HG03095 (cell line): ENCODE data around the gene MYO9A.
"Not testable (repeated sequence)": the region's sequence is repeated elsewhere in the genome, so short reads cannot be mapped to it uniquely, and the experiment has no call there.

Experiments used
- ATAC-seq: cut with Tn5 transposase; IDR thresholded peaks from one replicate; pipeline ENCODE4 v1.9.1; 2021; ENCODE audit warnings: moderate library complexity; ENCODE audit not compliant: unreplicated experiment

Gene MYO9A

DNA sequence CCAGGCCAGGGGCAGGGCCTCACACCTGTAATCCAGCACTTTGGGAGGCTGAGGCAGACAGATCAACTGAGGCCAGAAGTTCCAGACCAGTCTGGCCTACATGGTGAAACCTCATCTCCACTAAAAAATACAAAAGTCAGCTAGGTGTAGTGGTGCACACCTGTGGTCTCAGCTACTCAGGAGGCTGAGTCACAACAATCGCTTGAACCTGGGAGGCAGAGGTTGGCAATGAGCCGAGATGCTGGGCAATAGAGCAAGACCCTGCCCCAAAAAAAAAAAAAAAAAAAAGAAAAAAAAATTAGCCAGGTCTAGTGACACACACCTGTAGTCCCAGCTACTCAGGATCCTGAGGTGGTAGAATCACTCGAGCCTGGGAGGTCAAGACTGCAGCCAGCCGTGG, 18.8 kb downstream of the MYO9A start:
- no peak for ATAC-seq

DNA sequence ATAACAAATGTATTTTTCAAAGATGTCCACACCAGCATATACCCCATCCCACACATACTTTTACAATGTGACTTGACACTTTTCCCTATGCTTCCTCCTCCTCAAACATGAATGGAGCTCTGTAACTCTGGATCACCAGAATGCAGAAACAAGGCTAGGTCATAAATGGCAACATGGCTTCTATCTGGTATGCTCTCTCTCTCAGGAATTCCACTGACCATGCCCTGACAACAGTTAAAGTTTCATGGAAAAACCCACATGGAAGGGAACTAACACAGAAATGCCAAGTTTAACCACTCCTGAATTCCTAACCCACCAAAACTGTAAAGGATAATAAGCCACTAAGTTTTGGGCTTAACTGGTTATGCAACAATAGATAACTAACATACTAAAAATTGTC, 19.9 kb downstream of the MYO9A start:
- no peak for ATAC-seq

DNA sequence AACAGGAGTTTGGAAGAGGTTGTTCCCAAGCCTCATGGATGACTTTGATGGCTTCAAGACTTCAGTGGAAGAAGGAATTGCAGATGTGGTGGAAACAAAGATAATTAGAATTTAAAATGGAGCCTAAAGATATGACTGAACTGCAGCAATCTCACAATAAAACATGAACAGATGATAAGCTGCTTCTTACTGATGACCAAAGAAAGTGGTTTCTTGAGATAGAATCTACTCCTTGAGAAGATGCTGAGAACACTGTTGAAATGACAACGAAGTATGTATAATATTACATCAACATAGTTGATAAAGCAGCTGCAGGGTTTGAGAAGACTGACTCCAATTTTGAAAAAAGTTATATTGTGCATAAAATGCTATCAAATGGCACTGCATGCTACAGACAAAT, 21.2 kb downstream of the MYO9A start:
- no peak for ATAC-seq

DNA sequence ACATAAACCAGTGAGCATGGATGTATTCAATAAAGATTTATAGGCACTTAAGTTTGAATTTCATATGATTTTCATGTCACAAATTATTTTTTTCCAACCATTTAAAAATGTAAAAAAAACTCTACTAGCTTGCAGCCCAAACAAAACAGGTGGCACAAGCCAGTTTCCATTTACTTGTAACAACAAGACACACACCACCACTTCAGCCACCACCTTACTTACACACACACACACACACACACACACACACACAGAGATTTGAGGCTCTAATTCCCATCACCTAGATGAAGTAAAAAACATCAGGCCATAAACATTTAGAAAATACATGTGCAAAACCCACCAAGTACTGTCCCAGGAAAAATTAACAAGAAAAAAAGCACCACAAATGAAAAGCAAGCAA, 25.3 kb downstream of the MYO9A start:
- ATAC-seq: no peak

DNA sequence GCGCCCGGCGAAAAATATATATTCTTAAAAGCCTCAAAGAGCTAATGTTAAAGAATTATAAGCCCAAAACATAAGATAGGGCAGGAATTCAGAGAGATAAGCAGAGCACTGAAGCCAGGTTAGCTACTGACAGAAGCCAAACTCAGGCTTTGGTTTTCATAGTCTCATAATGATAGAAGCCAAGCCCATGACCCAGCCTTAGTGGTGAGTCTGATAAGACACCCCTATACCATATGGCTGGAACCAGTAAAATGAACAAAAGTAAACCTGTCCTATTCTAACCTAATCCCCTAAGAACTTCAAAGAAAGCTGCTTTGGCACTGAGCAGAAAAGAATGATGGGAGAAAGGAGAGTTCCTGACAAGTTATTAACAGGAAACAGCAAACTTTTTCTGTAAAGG, 25.9 kb downstream of the MYO9A start:
- ATAC-seq: no peak

DNA sequence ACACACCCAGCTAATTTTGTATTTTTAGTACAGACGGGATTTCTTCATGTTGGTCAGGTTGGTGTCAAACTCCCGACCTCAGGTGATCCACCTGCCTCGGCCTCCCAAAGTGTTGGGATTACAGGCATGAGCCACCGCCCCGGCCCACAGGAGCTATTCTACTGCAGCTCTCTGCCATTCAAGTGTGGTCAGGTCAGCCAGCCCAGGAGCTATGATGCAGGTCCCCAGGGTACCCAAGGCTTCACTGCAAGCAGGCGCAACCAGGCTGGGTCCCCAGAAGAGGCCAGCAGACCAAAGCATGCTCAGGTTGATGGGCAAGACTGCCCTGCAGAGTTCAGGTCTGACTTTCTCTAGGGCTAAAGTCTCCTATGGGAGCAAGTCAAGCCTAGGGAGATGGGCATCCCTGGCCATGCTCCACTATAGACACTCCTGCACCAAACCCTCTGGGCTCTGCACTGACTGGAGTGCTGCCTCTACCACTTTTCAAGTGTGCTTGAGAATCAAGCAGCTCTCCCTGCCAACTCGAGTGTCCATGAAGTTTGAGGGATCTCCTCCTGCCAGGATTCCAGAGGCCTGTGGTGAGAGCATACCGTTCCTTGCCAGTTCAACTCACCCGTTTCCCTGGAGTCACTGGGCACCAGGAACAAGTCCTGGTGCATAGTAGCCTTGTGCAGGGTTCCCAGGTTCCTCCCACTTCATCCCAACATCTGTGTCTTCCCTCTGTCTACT, 30.9 kb downstream of the MYO9A start:
- no peak for ATAC-seq

DNA sequence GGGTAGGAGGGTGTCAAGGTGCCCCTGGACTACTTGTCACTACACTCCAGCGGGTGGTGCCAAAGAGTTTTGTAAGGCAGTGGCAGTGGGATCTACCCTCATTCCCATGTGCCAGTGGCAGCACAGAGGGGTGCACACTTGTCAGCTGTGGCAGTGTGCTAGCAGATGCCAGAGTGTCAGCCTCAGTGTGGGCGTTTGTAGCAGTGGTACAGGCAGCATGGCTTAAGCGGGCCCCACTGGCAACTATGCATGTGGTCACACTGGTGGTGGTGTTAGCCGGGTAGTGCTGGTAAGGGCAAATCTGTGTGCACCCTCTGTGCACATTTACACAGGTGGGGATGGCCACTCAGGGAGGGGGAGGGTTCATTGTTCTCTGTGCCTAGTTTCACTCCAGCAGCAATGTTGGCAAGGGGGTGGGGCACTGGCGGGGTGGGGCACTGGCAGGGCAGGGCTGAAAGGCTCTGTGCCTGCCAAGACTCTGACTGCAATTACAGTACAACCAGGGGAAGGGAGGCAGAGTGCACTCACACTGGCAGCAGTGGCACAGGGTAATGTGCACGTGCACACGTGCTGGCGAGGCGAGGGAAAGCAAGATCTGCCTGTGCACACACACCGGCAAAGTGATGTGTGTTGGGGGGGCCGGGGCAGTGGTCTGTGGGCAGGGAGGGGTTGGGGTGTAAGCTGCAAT, 31.8 kb downstream of the MYO9A start:
- ATAC-seq: no peak

DNA sequence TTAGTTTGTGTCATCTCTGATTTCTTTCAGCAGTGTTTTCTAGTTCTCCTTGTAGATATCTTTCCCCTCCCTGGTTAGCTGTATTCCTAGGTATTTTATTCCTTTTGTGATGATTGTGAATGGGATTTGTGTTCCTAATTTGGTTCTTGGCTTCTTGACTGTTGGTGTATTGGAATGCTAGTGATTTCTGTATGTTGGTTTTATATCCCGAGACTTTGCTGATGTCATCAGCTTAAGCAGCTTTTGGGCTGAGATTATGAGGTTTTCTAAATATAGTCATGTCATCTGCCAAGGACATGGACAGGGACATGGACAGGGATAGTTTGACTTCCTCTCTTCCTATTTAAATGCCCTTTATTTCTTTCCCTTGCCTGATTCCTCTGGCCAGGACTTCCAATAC, 35.8 kb downstream of the MYO9A start:
- no peak for ATAC-seq

DNA sequence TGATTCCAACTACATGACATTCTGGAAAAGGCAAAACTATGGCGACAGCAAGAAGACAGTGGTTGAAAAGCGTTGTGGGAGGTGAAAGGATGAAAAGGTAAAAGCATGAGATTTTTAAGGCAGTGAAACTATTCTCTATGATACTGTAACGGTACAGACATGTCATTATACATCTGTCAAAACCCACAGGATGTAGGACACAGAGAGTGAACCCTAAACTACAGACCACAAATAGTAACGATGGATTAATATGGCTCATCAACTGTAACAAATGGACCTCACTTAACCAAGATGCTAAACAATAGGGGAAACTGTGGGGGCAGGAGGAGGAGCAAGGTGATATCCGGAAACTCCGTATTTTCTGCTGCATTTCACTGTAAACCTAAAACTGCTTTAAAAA, 39.1 kb downstream of the MYO9A start:
- ATAC-seq: no peak

DNA sequence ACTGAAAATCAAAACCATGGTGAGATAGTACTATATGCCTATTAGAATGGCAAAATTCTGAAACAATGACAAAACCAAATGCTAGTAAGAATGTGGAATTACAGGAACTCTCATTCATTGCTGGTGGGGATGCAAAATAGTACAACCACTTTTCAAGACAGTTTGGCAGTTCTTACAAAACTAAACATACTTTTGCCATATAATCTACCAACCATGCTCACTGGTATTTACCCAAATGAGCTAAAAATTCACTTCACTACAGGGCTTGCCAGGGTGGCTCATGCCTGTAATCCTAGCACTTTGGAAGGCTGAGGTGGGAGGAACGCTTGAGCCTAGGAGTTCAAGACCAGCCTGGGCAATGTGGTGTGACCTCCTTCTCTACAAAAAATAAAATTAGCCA, 40.0 kb downstream of the MYO9A start:
- ATAC-seq: no peak

DNA sequence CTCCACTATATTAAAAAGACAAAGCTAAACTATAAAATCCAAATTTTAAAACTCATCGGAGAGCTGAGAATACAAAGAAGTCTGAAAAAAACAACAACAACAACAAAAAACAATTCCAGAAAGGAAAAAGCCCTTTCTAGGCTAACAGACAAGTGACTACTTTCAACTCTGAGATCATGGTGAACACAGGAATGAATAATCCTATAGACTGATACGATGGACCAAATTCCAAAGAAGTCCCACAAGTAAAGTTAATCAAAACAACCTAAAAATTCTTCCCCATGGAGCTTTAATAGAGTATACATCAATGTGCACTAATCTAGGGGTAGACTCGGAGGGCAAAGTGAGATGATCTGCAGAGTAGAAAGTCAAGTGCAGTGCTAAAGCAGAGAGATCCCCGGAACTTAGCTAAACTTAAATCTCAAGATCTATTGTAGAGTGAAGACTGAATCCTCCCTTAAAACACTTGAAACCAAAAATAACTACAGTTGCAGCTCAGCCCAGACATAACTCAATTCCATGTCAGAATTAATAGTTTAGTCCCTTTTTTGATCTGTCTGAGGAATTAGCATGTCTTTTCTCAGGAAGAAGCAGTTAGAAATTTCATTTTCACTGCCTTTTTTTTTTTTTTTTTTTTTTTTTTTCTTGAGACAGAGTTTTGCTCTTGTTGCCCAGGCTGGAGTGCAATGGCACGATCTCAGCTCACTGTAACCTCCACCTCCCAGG, 43.5 kb downstream of the MYO9A start:
- no peak for ATAC-seq

DNA sequence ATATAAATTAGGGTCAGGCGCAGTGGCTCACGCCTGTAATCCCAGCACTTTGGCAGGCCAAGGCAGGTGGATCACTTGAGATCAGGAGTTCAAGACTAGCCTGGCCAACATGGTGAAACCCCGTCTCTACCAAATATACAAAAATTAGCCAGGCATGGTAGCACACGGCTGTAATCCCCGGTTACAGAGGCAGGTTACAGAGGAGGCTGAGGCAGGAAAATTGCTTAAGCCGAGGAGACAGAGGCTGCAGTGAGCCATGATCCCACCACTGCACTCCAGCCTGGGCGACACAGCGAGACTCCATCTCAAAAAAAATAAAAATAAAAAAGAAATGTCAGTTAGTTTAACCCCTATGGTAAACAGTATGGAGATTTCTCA, 46.5 kb downstream of the MYO9A start:
- ATAC-seq: not testable (repeated sequence)

DNA sequence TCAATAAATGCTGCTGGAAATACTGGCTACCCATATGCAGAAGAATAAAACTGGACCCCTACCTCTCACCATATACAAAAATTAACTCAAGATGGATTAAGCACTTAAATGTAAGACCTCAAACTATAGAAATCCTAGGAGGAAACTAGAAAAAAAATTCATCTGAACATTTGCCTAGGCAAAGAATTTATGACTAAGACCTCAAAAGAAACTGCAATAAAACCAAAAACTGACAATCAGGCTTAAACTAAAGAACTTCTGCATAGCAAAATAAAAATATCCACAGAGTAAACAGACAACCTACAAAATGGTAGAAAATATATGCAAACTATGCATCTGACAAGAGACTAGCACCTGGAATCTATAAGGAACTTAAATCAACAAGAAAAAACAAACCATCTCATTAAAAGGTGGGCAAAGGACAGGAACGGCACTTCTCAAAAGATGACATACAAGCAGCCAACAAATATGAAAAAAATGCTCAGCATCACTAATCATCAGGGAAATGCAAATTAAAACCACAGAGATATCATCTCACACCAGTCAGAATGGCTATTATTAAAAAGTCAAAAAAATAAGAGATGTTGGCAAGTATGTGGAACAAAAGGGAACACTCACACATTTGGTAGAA, 47.0 kb downstream of the MYO9A start:
- ATAC-seq: no peak

DNA sequence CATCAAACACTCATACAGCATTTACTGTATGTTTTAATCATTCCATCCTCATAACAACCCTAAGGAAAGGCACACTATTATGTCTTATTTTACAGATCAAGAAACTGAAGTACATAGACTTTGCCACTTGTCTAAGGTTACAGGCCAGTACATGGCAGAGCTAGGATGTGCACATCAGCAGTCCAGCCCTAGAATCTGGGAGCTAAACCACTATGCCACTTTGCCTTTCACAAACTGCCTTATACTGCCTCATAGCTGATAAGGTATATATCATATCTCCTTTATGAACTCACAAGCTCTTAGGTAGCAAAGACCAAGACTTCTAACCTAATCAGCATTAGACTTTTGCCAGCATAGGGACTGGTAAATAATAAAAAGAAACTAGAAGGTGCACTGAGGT, 49.1 kb downstream of the MYO9A start:
- no peak for ATAC-seq

DNA sequence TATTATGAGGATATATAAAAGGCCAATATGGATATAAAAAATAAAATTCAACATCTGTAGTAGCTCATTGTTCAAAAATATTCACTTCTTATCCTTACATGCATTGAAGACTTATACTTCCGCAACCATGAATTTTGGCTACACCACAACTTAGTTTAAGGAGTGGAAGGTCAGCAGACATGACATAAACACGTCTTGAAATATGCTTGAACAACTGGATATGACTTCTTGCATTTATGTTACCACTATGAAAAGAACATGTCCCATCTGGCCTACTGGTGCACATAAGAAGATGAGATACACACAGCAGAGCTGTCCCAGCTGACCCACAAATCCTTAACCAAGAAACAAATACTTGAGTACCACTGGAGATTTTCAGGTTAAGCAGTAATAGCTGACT, 52.1 kb downstream of the MYO9A start:
- no peak for ATAC-seq

DNA sequence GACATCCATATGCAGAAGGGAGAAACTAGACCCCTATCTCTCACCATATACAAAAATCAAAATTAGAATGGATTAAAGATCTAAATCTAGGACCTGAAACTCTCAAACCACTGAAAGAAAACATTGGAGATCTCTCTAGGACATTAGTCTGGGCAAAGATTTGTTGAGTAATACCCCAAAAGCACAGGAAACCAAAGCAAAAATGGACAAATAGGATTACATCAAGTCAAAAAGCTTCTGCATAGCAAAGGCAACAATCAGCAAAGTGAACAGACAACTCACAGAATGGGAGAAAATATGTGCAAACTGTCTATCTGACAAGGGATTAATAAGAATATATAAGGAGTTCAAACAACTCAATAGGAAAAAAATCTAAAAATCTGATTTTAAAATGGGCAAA, 54.8 kb downstream of the MYO9A start:
- ATAC-seq: no peak

DNA sequence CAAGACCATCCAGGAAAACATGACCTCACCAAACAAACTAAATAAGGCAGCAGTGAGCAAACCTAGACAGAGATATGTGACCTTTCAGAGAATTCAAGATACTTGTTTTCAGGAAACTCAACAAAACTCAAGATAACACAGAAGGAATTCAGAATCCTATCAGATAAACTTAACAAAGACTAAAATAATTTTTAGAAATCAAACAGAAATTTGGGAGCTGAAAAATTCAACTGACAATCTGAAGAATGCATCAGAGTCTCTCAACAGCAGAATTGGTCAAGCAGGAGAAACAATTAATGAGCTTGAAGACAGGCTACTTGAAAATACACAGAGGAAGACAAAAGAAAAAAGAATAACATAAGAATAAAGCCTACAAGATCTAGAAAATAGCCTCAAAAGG, 55.6 kb downstream of the MYO9A start:
- ATAC-seq: no peak

DNA sequence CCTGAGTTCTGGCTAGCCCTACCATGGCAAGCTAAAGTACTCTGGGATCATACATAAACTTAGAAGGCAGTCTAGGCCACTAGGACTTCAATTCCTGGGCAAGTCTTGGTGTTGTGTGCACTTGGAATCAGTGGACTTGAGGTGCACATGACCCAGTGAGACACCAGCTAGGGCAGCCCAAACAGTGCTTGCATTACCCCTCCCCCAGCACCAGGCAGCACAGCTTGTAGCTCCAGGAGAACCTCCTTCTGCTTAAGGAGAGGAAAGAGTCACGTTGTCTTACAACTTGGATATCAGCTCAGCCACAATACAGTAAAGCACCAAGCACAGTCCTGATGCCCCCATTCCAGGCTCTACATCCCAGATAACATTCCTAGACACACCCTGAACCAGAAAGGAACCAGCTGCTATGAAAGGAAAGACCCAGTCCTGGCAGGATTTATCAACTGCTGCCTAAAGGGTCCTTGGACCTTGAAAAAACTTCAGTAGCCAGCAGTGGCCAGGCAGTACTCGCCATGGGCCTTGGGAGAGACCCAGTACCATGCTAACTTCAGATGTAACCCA, 57.2 kb downstream of the MYO9A start:
- no peak for ATAC-seq

DNA sequence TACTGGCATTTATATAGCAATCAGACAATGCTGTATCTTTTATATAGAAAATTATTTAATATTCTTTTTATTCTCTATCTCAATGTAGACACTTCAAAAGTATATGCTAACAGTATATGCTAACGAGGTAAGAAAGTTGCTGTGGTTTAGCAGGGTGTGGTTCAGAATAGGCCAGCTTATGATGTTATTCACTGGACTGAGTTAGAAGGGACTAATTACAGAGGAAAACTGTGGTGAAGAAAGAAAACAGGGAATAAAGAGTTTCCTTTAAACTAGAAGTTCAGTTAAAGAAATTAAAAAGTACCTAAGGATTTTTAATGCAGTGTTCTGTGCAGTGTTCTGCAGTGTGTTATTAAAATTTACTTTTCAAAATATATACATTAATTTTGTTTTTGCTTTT, 59.4 kb downstream of the MYO9A start:
- ATAC-seq: no peak

DNA sequence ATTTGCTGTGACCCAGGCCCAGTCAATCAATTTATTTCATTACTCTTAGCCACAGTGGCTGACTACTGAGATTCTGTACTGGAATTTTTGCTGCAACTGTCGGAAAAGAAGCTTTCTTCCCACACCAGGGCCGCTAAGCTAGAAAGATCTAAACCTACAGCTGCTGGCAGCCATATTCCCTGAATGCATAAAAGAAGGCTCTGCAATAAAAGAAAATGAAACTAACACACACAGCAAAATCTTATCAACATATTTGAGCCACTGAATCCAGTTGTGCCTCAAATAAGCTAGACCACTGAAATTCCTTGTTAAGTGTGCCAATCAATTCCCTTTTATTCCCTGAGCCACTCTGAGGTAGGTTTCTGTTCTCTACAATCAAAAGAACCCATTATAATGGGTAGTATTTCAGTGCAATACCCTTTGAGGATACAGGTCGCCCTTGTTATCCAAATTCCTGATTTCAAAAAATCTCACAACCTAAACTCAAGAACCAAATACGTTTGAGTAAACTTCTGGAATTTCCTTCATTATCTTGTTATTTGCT, 60.3 kb downstream of the MYO9A start:
- ATAC-seq: no peak

DNA sequence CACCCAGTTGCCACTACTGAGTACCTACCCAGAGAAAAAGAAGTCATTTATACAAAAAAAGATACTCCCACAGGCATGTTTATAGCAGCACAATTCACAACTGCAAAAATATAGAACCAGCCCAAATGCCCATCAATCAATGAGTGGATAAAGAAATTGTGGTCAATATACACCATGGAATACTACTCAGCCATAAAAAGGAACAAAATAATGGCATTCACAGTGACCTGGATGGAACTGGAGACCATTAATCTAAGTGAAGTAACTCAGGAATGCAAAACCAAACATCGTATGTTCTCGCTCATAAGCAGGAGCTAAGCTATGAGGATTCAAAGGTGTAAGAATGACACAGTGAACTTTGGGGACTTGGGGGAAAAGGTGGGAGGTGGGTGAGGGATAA, 61.7 kb downstream of the MYO9A start:
- not testable (repeated sequence) for ATAC-seq
